SU-DHL-6 (cell line): Measurements from ENCODE around the gene ADIPOR2.

Experiments used
- EZH2phosphoT487 ChIP-seq: fragments of 200-600 bp; sonication (generic), shearing (Covaris generic); conservative IDR thresholded peaks from 2 replicates; pipeline ENCODE4 v1.6.1; 2018; ENCODE audit warnings: mild to moderate bottlenecking, antibody characterized with exemption, low read length, moderate library complexity, mixed read lengths
- TF ChIP-seq, protein P1 (sequence below): fragments of 200-600 bp; sonication (generic); IDR thresholded peaks from one replicate; pipeline ENCODE4 v1.5.1; 2017; ENCODE audit warnings: antibody characterized with exemption, mild to moderate bottlenecking, low read length, moderate library complexity; ENCODE audit not compliant: insufficient read depth, poor library complexity, severe bottlenecking

DNA sequence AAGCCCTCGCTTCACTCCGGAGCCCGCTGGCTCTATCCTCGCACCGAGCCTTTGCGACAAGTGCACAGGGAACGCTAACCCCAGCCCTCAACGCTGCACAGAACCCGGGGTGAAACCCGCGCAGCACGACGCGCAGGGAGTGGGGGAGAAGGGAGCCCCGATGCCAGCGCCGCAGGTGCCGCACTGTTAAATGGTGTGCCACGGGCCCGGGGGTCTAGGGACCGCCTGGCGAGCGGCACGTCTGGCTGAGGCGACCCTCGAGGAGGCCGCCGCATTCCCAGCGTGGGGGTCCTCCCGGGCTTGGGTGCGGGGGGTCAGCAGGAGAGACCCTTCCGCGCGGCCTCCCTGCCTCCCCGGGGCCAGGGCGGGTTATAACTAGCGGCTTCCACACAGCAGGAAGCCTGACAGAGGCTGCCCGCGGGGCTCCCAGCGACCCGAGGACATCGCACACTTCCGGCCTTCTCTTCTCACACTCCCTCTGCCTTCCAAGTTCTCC is 105.7 kb downstream of the ADIPOR2 start:
- TF ChIP-seq, protein P1, sequence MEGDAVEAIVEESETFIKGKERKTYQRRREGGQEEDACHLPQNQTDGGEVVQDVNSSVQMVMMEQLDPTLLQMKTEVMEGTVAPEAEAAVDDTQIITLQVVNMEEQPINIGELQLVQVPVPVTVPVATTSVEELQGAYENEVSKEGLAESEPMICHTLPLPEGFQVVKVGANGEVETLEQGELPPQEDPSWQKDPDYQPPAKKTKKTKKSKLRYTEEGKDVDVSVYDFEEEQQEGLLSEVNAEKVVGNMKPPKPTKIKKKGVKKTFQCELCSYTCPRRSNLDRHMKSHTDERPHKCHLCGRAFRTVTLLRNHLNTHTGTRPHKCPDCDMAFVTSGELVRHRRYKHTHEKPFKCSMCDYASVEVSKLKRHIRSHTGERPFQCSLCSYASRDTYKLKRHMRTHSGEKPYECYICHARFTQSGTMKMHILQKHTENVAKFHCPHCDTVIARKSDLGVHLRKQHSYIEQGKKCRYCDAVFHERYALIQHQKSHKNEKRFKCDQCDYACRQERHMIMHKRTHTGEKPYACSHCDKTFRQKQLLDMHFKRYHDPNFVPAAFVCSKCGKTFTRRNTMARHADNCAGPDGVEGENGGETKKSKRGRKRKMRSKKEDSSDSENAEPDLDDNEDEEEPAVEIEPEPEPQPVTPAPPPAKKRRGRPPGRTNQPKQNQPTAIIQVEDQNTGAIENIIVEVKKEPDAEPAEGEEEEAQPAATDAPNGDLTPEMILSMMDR, result no peak
- no peak for TF ChIP-seq EZH2phosphoT487
